CD4-positive, alpha-beta T cell treated with Interferon alpha-2 for 1 hour (primary cell): ENCODE measurements around the gene MICU1.
"Not testable (repeated sequence)": the region's sequence is repeated elsewhere in the genome, so short reads cannot be mapped to it uniquely, and the experiment has no call there.

ENCODE experiments used
- DNase-seq, 2 donors: peaks; one replicate each; pipeline ENCODE4 v3.0.0-alpha.2; 2020 to 2022

The MICU1 gene

GRCh38 chr10:72430936-72431335, 194.9 kb downstream of the MICU1 start:
- DNase-seq, result not testable (repeated sequence)

GRCh38 chr10:72429931-72430330, 195.9 kb downstream of the MICU1 start:
- no peak for DNase-seq

- no peak for DNase-seq
Observed at GRCh38 chr10:72426986-72427385, 198.9 kb downstream of the MICU1 start.

- DNase-seq, result no peak
Observed at GRCh38 chr10:72425133-72425532, 200.7 kb downstream of the MICU1 start.

- no peak for DNase-seq
Observed at GRCh38 chr10:72424561-72424960, 201.3 kb downstream of the MICU1 start.

- no peak for DNase-seq
Observed at GRCh38 chr10:72423426-72423825, 202.5 kb downstream of the MICU1 start.

- DNase-seq, result no peak
Observed at GRCh38 chr10:72421885-72422540, 203.9 kb downstream of the MICU1 start.

GRCh38 chr10:72419241-72419640, 206.6 kb downstream of the MICU1 start:
- DNase-seq, result no peak

GRCh38 chr10:72418679-72419078, 207.2 kb downstream of the MICU1 start:
- DNase-seq, result no peak

- no peak for DNase-seq
Observed at GRCh38 chr10:72417971-72418370, 207.9 kb downstream of the MICU1 start.

GRCh38 chr10:72416661-72417060, 209.2 kb downstream of the MICU1 start:
- no peak for DNase-seq

GRCh38 chr10:72414642-72415041, 211.2 kb downstream of the MICU1 start:
- DNase-seq, result no peak

- DNase-seq, result no peak
Observed at GRCh38 chr10:72409167-72409566, 216.7 kb downstream of the MICU1 start.

- no peak for DNase-seq
Observed at GRCh38 chr10:72407927-72408600, 217.8 kb downstream of the MICU1 start.

- DNase-seq, result no peak
Observed at GRCh38 chr10:72407471-72407870, 218.4 kb downstream of the MICU1 start.

GRCh38 chr10:72395581-72395980, 230.3 kb downstream of the MICU1 start:
- not testable (repeated sequence) for DNase-seq

- no peak for DNase-seq
Observed at GRCh38 chr10:72392571-72392970, 233.3 kb downstream of the MICU1 start.

- no peak for DNase-seq
Observed at GRCh38 chr10:72390764-72391163, 235.1 kb downstream of the MICU1 start.

- no peak for DNase-seq
Observed at GRCh38 chr10:72389716-72390115, 236.2 kb downstream of the MICU1 start.

- DNase-seq, result no peak
Observed at GRCh38 chr10:72389014-72389413, 236.9 kb downstream of the MICU1 start.

GRCh38 chr10:72388062-72388461, 237.8 kb downstream of the MICU1 start:
- no peak for DNase-seq

GRCh38 chr10:72386916-72387586, 238.8 kb downstream of the MICU1 start:
- DNase-seq, result no peak

GRCh38 chr10:72385724-72386123, 240.2 kb downstream of the MICU1 start:
- DNase-seq, result no peak

- DNase-seq, result not testable (repeated sequence)
Observed at GRCh38 chr10:72384982-72385381, 240.9 kb downstream of the MICU1 start.
